Measurements from ENCODE around the gene USP31. TPM values are rescaled to one million over a fixed set of nuclear protein-coding genes. Genes with fewer than 3 reads are reported as not detected.

Gene USP31
- total and polyA plus RNA-seq, 2 of the 13 experiments (the other 11 are each of a cell fraction or from before 2014, with no cell fraction given): 22.5 to 23.3 TPM

- TF ChIP-seq DPF2 (CRISPR knock-in tag; IDR thresholded peaks at IDR 0.05; ENCODE audit: borderline replicate concordance, low read depth) (no peak), TFDP1 (CRISPR knock-in tag; IDR thresholded peaks at IDR 0.05; ENCODE audit: borderline replicate concordance) (no peak), ZNF17 (CRISPR knock-in tag; IDR thresholded peaks at IDR 0.05) (no peak), ZNF281 (CRISPR knock-in tag; IDR thresholded peaks at IDR 0.05; ENCODE audit: borderline replicate concordance) (no peak), USF2 (IDR thresholded peaks at IDR 0.05; ENCODE audit: low read depth, low read length) (no peak), USF2 (CRISPR knock-in tag; IDR thresholded peaks at IDR 0.05; ENCODE audit: borderline replicate concordance) (no peak), KDM6A (CRISPR knock-in tag; IDR thresholded peaks at IDR 0.05; ENCODE audit: low read depth) (no peak), ZNF430 (CRISPR knock-in tag; IDR thresholded peaks at IDR 0.05) (0 out of 2 replicates have a peak, but pooled peaks have one; percentile 4), ZNF687 (CRISPR knock-in tag; IDR thresholded peaks at IDR 0.05) (peak; percentile 39; the same call in 1 of the 2 replicates), ZNF121 (CRISPR knock-in tag; IDR thresholded peaks at IDR 0.05) (peak; percentile 94), YEATS4 (CRISPR knock-in tag; IDR thresholded peaks at IDR 0.05; ENCODE audit: borderline replicate concordance) (0 out of 2 replicates have a peak, but pooled peaks have one; percentile 26), TIGD3 (CRISPR knock-in tag; IDR thresholded peaks at IDR 0.05; ENCODE audit: borderline replicate concordance) (no peak), HINFP (CRISPR knock-in tag; IDR thresholded peaks at IDR 0.05; ENCODE audit: low read depth) (no peak), KLF9 (CRISPR knock-in tag; IDR thresholded peaks at IDR 0.05; ENCODE audit: low read depth) (no peak), ZMYM3 (CRISPR knock-in tag; IDR thresholded peaks at IDR 0.05) (peak; percentile 59; the same call in 1 of the 2 replicates), ZNF607 (CRISPR knock-in tag; IDR thresholded peaks at IDR 0.05; ENCODE audit: borderline replicate concordance) (no peak), NFKBIZ (CRISPR knock-in tag; IDR thresholded peaks at IDR 0.05) (no peak)
These were observed 45.6 kb downstream of the USP31 start (continued) for GRCh38 chr16:23103603-23104002.

Measured in HepG2 (cell line).